Astrocyte of the spinal cord (primary cell): ENCODE data around the gene ATP2B2.
"Not testable (repeated sequence)": the region's sequence is repeated elsewhere in the genome, so short reads cannot be mapped to it uniquely, and the experiment has no call there.

Source experiments
- DNase-seq: peaks from one replicate; pipeline ENCODE4 v3.0.0; 2011; ENCODE audit warnings: low read depth, low spot score
- H3K4me3 ChIP-seq: 2 replicates; pipeline ENCODE4 v1.5.1; 2011; ENCODE audit warnings: low read depth, mild to moderate bottlenecking, low read length, moderate library complexity
- in situ Hi-C: cut with HindIII; loops from 2 replicates; pipeline ENCODE4 v1.10.0; 2017; ENCODE audit warnings: low sequenced_read_pairs
- TF ChIP-seq, protein P1 (sequence below): IDR thresholded peaks from 2 replicates; pipeline ENCODE4 v1.5.1; 2012; ENCODE audit warnings: low read depth, mild to moderate bottlenecking, low read length, inconsistent platforms

ATP2B2 gene

DNA sequence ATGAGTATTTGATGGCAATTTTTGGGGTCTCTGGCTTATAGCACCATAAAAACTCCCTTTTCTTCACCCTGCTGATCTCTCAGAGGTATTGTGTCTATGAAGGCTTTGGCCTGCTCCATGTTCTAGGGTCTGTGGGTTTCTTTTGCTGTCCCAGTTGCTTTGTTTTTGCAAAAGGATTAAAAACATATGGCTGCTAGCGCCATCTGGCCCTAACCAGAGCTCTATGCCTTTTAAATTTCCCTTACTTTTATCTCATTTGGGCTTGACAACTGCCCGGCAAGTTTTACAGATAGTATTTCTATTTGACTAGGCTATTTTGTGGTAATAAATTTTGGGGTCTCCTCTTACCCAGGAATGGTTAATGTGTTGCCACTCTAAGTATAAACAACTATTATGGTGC is 206.2 kb downstream of the ATP2B2 start:
- DNase-seq, result peak; percentile 28

DNA sequence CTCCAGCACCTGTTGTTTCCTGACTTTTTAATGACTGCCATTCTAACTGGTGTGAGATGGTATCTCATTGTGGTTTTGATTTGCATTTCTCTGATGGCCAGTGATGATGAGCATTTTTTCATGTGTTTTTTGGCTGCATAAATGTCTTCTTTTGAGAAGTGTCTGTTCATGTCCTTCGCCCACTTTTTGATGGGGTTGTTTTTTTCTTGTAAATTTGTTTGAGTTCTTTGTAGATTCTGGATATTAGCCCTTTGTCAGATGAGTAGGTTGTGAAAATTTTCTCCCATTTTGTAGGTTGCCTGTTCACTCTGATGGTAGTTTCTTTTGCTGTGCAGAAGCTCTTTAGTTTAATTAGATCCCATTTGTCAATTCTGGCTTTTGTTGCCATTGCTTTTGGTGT is 207.3 kb downstream of the ATP2B2 start:
- H3K4me3 ChIP-seq, in situ Hi-C loops, DNase-seq: not testable (repeated sequence)

More for the DNA sequence above, 206.2 kb downstream of the ATP2B2 start:
- in situ Hi-C loops, result no loop called here
- H3K4me3 ChIP-seq, result no peak overlapping the region
- TF ChIP-seq, protein P1, sequence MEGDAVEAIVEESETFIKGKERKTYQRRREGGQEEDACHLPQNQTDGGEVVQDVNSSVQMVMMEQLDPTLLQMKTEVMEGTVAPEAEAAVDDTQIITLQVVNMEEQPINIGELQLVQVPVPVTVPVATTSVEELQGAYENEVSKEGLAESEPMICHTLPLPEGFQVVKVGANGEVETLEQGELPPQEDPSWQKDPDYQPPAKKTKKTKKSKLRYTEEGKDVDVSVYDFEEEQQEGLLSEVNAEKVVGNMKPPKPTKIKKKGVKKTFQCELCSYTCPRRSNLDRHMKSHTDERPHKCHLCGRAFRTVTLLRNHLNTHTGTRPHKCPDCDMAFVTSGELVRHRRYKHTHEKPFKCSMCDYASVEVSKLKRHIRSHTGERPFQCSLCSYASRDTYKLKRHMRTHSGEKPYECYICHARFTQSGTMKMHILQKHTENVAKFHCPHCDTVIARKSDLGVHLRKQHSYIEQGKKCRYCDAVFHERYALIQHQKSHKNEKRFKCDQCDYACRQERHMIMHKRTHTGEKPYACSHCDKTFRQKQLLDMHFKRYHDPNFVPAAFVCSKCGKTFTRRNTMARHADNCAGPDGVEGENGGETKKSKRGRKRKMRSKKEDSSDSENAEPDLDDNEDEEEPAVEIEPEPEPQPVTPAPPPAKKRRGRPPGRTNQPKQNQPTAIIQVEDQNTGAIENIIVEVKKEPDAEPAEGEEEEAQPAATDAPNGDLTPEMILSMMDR, result peak; percentile 9

DNA sequence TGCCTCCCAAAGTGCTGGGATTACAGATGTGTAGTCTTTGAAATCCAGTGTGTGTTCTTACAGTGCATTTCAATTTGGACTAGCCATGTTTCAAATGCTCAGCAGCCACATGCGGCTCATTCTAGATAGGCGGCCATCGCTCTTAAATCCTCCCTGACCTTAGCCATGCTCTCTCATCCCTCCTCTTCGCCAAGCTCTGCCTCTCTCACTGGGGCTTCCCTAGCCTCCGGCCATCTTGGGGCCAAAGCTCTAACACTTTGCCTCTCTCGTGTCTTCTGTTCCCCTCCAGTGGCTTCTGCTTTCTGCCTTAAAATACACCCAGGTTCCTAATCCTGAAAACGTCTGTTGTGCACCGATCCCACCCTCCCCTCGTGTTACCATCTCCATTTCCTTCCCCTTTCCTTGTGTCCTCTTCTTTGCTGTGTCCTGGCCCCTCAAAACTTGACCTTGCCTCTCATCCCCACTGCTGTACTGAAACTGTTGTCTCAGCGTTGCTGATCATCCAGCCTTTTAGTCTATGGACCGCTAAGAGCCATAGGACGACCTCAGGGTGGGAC is 211.3 kb downstream of the ATP2B2 start:
- no peak overlapping the region for H3K4me3 ChIP-seq
- in situ Hi-C loops, result no loop called here
- DNase-seq, result no peak
- TF ChIP-seq, protein P1, result no peak

DNA sequence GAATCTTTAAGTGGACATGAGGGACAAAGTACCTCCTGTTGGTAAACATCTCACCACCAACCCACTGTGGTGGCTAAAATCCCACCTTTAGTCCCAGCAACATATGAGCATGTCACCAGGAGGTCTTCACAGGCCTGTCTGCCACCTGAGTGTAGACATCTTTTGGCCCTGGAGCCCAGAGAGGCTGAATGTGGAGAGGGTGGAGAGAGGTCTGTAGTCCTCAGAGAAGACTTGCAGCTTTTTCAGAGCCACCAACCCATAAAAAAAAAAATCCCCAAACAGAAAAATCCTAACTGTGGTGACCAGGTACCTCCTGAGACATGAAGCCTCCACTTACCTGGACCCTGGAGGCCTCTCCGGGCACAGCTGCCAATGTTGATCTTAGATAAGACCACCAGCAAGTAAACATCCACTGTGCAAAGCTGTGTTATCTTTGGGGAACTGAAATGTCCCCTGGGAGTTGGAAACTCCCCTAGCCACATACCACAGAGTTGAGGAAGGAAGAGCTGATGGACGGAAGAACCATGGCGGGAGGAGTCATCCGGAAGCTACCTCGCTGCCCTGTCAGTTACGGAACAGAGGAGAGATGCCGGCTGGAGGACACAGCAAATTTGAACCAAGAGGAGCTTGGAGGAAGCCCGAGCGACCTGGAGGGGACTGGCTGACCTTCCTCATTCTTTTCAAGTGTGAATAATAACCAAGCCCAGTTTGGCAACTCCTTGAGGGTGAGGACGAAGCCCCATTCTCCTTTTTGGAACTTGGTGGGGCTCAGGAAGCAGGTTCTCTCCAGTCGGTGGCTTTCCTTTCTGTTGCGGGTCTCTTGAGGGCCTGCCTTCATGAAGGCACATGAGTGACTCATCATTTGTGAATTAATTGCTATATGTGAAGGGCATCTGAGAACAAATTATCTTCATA is 212.6 kb downstream of the ATP2B2 start, which contains the start of gene GHRL:
GHRL (minus strand) TSS at position 443 of the 915 bp plus-strand sequence. CDS start 2,767 bp downstream, outside the sequence.
- DNase-seq, result no peak
- TF ChIP-seq, protein P1, result no peak
- in situ Hi-C loops, result no loop called here
- H3K4me3 ChIP-seq, result no peak within 1 kb of the TSS

DNA sequence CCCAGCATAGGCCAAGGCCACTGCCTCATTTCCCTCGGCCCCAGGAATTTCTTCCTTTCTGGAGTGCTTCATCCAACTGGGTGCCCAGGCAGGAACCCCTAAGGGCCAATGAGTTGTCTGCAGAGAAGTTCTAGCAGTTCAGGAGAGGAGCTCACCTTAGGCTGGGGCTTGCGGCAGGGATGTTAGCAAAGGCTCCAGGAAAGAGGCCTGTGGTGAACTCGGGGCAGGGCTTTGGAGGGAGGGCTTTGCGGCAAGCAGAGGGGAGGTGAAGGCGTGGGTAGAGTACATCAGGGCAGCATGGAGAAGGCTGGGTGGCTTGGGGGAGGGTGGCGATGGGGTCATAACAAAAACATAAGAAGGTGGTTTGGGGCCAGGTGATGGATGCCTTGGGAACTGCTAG is 213.7 kb downstream of the ATP2B2 start:
- DNase-seq, result no peak
- in situ Hi-C loops, result no loop called here
- TF ChIP-seq, protein P1, result no peak
- no peak overlapping the region for H3K4me3 ChIP-seq

DNA sequence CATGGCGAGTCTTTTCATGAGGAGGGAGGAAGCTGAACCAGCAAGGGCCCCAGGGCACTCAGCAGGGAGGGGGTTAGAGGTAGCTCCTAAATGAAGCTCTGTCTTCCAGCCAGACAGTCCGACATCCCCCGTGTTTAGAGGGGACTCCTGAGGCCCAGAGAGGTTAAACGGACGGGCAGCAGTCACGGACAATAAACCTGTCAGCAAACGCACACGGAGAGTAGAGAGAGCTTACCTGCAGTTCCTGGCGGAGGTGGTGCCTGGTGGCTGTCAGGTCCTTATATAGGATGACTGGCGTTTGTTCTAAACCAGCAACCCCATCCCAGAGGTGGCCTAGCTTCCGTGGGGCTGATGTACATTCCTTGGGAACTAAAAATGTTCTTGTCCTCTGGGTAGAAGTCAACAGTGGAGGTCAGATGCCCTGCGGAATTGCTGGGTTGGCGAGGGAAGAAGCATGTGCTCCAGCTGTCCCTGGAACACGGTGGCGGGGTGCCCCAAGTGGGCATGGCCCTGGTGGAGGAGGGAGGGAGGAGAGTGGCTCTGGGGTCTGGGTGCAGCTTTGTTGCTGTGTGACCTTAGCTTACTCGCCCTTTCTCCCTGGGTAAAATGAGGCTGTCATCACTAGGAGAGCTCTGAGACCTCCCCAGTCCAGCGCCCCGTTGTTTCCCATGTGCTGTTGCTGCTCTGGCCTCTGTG is 214.8 kb downstream of the ATP2B2 start:
- H3K4me3 ChIP-seq, result no peak overlapping the region
- in situ Hi-C loops, result no loop called here
- TF ChIP-seq, protein P1, result no peak
- DNase-seq, result no peak
